Trophoblast cell (in vitro differentiated cells and primary cell): ENCODE results near the gene CLTCL1.

Source experiments
- DNase-seq, 2 donors: peaks; one replicate each; pipeline ENCODE4 v3.0.0-alpha.2; 2016
- H2AFZ ChIP-seq: 2 replicates; pipeline ENCODE4 v1.6.1; 2013; ENCODE audit warnings: low read length, moderate library complexity, mild to moderate bottlenecking; ENCODE audit not compliant: insufficient read depth, poor library complexity
- H2AK5ac ChIP-seq: 2 replicates; pipeline ENCODE4 v1.6.1; 2013; ENCODE audit warnings: mild to moderate bottlenecking, low read length
- H2BK120ac ChIP-seq: 2 replicates; pipeline ENCODE4 v1.6.1; 2013; ENCODE audit warnings: low read length, mild to moderate bottlenecking, moderate library complexity; ENCODE audit not compliant: insufficient read depth, poor library complexity
- H2BK12ac ChIP-seq: 2 replicates; pipeline ENCODE4 v1.6.1; 2013; ENCODE audit warnings: mild to moderate bottlenecking, low read length, moderate library complexity
- H2BK5ac ChIP-seq: 2 replicates; pipeline ENCODE4 v1.6.1; 2013; ENCODE audit warnings: low read length, low read depth, moderate library complexity, mild to moderate bottlenecking; ENCODE audit not compliant: poor library complexity
- H3K14ac ChIP-seq: 2 replicates; pipeline ENCODE4 v1.6.1; 2013; ENCODE audit warnings: mild to moderate bottlenecking, low read length
- H3K18ac ChIP-seq: 2 replicates; pipeline ENCODE4 v1.6.1; 2013; ENCODE audit warnings: mild to moderate bottlenecking, low read length
- H3K23ac ChIP-seq: 2 replicates; pipeline ENCODE4 v1.6.1; 2013; ENCODE audit warnings: low read length
- H3K27ac ChIP-seq: 2 replicates; pipeline ENCODE4 v1.5.1; 2013; ENCODE audit warnings: low read depth, mild to moderate bottlenecking, inconsistent platforms, low read length, moderate library complexity
- H3K27me3 ChIP-seq: 2 replicates; pipeline ENCODE4 v1.6.1; 2013; ENCODE audit warnings: inconsistent platforms, mild to moderate bottlenecking, low read length, moderate library complexity; ENCODE audit not compliant: insufficient read depth
- H3K36me3 ChIP-seq, 2 experiments: 1 replicate in 1 of 2; 2 replicates in 1 of 2; pipeline ENCODE4 v1.6.1; 2013; ENCODE audit warnings: low read length in 2 of 2, mild to moderate bottlenecking in 2 of 2, moderate library complexity in 1 of 2; ENCODE audit not compliant: insufficient read depth in 2 of 2, control insufficient read depth in 1 of 2
- H3K4ac ChIP-seq: 2 replicates; pipeline ENCODE4 v1.6.1; 2013; ENCODE audit warnings: low read depth, mild to moderate bottlenecking, low read length, moderate library complexity
- H3K4me1 ChIP-seq, 2 experiments: 1 replicate in 1 of 2; 2 replicates in 1 of 2; pipeline ENCODE4 v1.6.1; 2013; ENCODE audit warnings: low read length in 2 of 2, mild to moderate bottlenecking in 2 of 2, moderate library complexity in 1 of 2; ENCODE audit not compliant: insufficient read depth in 2 of 2, control insufficient read depth in 1 of 2
- H3K4me2 ChIP-seq: 2 replicates; pipeline ENCODE4 v1.6.1; 2013; ENCODE audit warnings: inconsistent platforms, mild to moderate bottlenecking, low read length, moderate library complexity
- H3K4me3 ChIP-seq: 2 replicates; pipeline ENCODE4 v1.5.1; 2013; ENCODE audit warnings: mild to moderate bottlenecking, low read depth, low read length, inconsistent platforms
- H3K79me1 ChIP-seq: one replicate; pipeline ENCODE4 v1.6.1; 2013; ENCODE audit warnings: low read length
- H3K79me2 ChIP-seq: 2 replicates; pipeline ENCODE4 v1.6.1; 2013; ENCODE audit warnings: low read length, mild to moderate bottlenecking; ENCODE audit not compliant: control insufficient read depth, insufficient read depth, poor library complexity
- H3K9ac ChIP-seq: 2 replicates; pipeline ENCODE4 v1.6.1; 2013; ENCODE audit warnings: mild to moderate bottlenecking, low read length
- H3K9me3 ChIP-seq: 2 replicates; pipeline ENCODE4 v1.6.1; 2013; ENCODE audit warnings: low read depth, mild to moderate bottlenecking, control low read depth, inconsistent platforms, low read length; ENCODE audit not compliant: insufficient read depth
- H4K12ac ChIP-seq: 2 replicates; pipeline ENCODE4 v1.6.1; 2013; ENCODE audit warnings: low read depth, mild to moderate bottlenecking, low read length, moderate library complexity
- H4K8ac ChIP-seq: 2 replicates; pipeline ENCODE4 v1.6.1; 2013; ENCODE audit warnings: low read depth, mild to moderate bottlenecking, low read length, moderate library complexity
- H4K91ac ChIP-seq: one replicate; pipeline ENCODE4 v1.6.1; 2013; ENCODE audit warnings: low read depth, mild to moderate bottlenecking, low read length, moderate library complexity
- WGBS: extraction: QIAGEN DNeasy Blood & Tissue Kit; methylation state at CpG from one replicate; pipeline ENCODE4 v1.1.7; 2013; ENCODE audit warnings: missing lambda C conversion rate; ENCODE audit not compliant: insufficient read length, insufficient coverage; ENCODE audit errors: extremely low coverage; 5-methylcytosine and 5-hydroxymethylcytosine counted together

CLTCL1 gene

GRCh38 chr22:19180234-19180633 is 111.3 kb downstream of the CLTCL1 start:
- no peak overlapping the region for H2BK12ac ChIP-seq
- H3K4me3 ChIP-seq = peak overlapping the region; percentile 43
- no peak overlapping the region for H4K8ac ChIP-seq
- H4K12ac ChIP-seq = no peak overlapping the region
- H3K23ac ChIP-seq = no peak overlapping the region
- H3K36me3 ChIP-seq = peaks cover 19% of the 10 kb centered on the region in 2 experiments
- H3K9ac ChIP-seq = no peak overlapping the region
- peaks cover 19 to 29% of the 10 kb centered on the region in 2 experiments for H3K4me1 ChIP-seq
- H3K79me1 ChIP-seq = peaks cover 14% of the 10 kb centered on the region
- no peak overlapping the region for H2BK5ac ChIP-seq
- H2AK5ac ChIP-seq = no peak overlapping the region
- H2AFZ ChIP-seq = no peak overlapping the region
- no peak overlapping the region for H4K91ac ChIP-seq
- peaks cover 14% of the 10 kb centered on the region for H3K79me2 ChIP-seq
- peaks cover 1% of the 10 kb centered on the region for H3K9me3 ChIP-seq
- no CpG with 5 or more reads among the region's 9 CpGs for WGBS
- H3K27me3 ChIP-seq = no peaks in the 10 kb centered on the region
- H3K27ac ChIP-seq = no peak overlapping the region
- no peak overlapping the region for H3K4ac ChIP-seq
- no peak overlapping the region for H3K14ac ChIP-seq
- H3K18ac ChIP-seq = no peak overlapping the region
- DNase-seq = no peak
- no peak overlapping the region for H3K4me2 ChIP-seq
- H2BK120ac ChIP-seq = no peak overlapping the region

DNA sequence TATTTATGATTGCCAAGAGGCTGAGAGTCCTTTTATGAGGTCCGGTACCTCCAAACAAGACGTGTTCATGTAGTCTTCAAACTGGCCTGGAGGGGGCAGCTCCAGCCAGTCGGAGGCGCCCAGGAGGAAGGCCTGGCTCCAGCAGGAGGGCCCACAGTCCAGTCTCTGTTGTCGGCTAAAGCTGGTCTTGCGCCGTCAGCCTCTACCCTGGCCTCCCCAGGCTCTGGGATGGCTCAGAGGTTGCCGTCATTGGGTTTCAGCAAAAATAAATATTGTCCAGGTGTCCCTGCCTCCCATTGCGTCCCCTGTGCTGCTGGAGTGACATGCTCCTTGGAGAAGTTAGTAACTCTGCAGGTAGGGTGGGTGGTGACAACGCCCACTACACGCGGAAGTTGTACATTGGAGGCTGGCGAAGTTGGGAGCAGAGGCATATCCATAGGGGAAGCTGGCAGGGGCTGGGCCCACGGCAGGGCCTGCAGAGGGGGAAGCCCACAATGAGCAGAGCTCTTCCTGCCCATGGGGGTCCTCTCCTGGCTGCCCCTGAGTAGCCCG is 111.9 kb downstream of the CLTCL1 start:
- no peak overlapping the region for H3K4me3 ChIP-seq
- H3K27me3 ChIP-seq = no peaks in the 10 kb centered on the region
- H3K14ac ChIP-seq = no peak overlapping the region
- no peak overlapping the region for H2AK5ac ChIP-seq
- H3K9me3 ChIP-seq = peaks cover 1% of the 10 kb centered on the region
- H2BK5ac ChIP-seq = no peak overlapping the region
- H3K4me1 ChIP-seq = peaks cover 25 to 36% of the 10 kb centered on the region in 2 experiments
- no peak overlapping the region for H2BK12ac ChIP-seq
- H3K9ac ChIP-seq = no peak overlapping the region
- H3K79me1 ChIP-seq = peaks cover 14% of the 10 kb centered on the region
- WGBS = no CpG with 5 or more reads among the region's 15 CpGs
- no peak overlapping the region for H3K18ac ChIP-seq
- DNase-seq = peak; percentile 69 to 79
- H2BK120ac ChIP-seq = no peak overlapping the region
- peaks cover 14% of the 10 kb centered on the region for H3K79me2 ChIP-seq
- H3K4ac ChIP-seq = no peak overlapping the region
- peak overlapping the region; percentile 37 for H4K8ac ChIP-seq
- no peak overlapping the region for H4K91ac ChIP-seq
- peak overlapping the region; percentile 69 for H2AFZ ChIP-seq
- no peak overlapping the region for H3K23ac ChIP-seq
- H4K12ac ChIP-seq = no peak overlapping the region
- H3K36me3 ChIP-seq = peaks cover 20 to 22% of the 10 kb centered on the region in 2 experiments
- peak overlapping the region; percentile 89 for H3K4me2 ChIP-seq
- H3K27ac ChIP-seq = no peak overlapping the region

GRCh38 chr22:19178657-19179496 is 112.6 kb downstream of the CLTCL1 start, which contains the start of gene SLC25A1:
SLC25A1 (minus strand) TSS chr22:19178736; CDS start chr22:19178673, 63 bp downstream.
- peaks cover 14% of the 10 kb centered on the region for H3K79me1 ChIP-seq
- peaks cover 14% of the 10 kb centered on the region for H3K79me2 ChIP-seq
- peak within 1 kb of the TSS; percentile 79 for H2BK5ac ChIP-seq
- H3K4me3 ChIP-seq = peak within 1 kb of the TSS; percentile 96
- peak within 1 kb of the TSS; percentile 77 for H2AFZ ChIP-seq
- H3K18ac ChIP-seq = peak within 1 kb of the TSS; percentile 95
- peak within 1 kb of the TSS; percentile 84 for H3K27ac ChIP-seq
- H2AK5ac ChIP-seq = peak within 1 kb of the TSS; percentile 80
- peak within 1 kb of the TSS; percentile 57 for H2BK120ac ChIP-seq
- peak within 1 kb of the TSS; percentile 89 for H3K9ac ChIP-seq
- H3K14ac ChIP-seq = peak within 1 kb of the TSS; percentile 47
- peak within 1 kb of the TSS; percentile 12 for H2BK12ac ChIP-seq
- H3K36me3 ChIP-seq = peaks cover 22% of the 10 kb centered on the region in 2 experiments
- peak within 1 kb of the TSS; percentile 89 for H3K4me2 ChIP-seq
- H4K12ac ChIP-seq = peak within 1 kb of the TSS; percentile 60
- H3K4me1 ChIP-seq = peaks cover 32 to 43% of the 10 kb centered on the region in 2 experiments
- peaks cover 1% of the 10 kb centered on the region for H3K9me3 ChIP-seq
- WGBS = no CpG with 5 or more reads among the region's 86 CpGs
- H3K27me3 ChIP-seq = no peaks in the 10 kb centered on the region
- peak within 1 kb of the TSS; percentile 72 for H3K4ac ChIP-seq
- DNase-seq = peak; percentile 89 to 95
- peak within 1 kb of the TSS; percentile 81 for H4K91ac ChIP-seq
- no peak within 1 kb of the TSS for H3K23ac ChIP-seq
- H4K8ac ChIP-seq = peak within 1 kb of the TSS; percentile 84

GRCh38 chr22:19178065-19178656 is 113.4 kb downstream of the CLTCL1 start:
- Histone ChIP-seq H3K9me3 (peaks cover 1% of the 10 kb centered on the region), H3K18ac (peak overlapping the region; percentile 95), H3K4me2 (peak overlapping the region; percentile 89), H3K4me3 (peak overlapping the region; percentile 96), H3K27me3 (no peaks in the 10 kb centered on the region), H2AFZ (peak overlapping the region; percentile 77), H3K14ac (peak overlapping the region; percentile 47), H4K91ac (peak overlapping the region; percentile 81), H2AK5ac (peak overlapping the region; percentile 80), H3K79me2 (peaks cover 14% of the 10 kb centered on the region), H4K12ac (peak overlapping the region; percentile 60), H3K9ac (peak overlapping the region; percentile 89), H3K36me3 (peaks cover 22 to 24% of the 10 kb centered on the region in 2 experiments), H4K8ac (peak overlapping the region; percentile 84), H3K23ac (no peak overlapping the region), H3K4ac (peak overlapping the region; percentile 72), H3K4me1 (peaks cover 33 to 47% of the 10 kb centered on the region in 2 experiments), H3K27ac (peak overlapping the region; percentile 84), H3K79me1 (peaks cover 14% of the 10 kb centered on the region), H2BK5ac (peak overlapping the region; percentile 79), H2BK120ac (peak overlapping the region; percentile 57), H2BK12ac (no peak overlapping the region)
- DNase-seq = peak; percentile 18 to 52
- WGBS = no CpG with 5 or more reads among the region's 80 CpGs
